ENCODE results near the gene NFAM1. TPM values are rescaled to one million over a fixed set of nuclear protein-coding genes. Genes with fewer than 3 reads are reported as not detected.

Gene NFAM1
- total and polyA plus RNA-seq, 2 experiments from 2014 or later = 0.11 to 0.49 TPM

GRCh38 chr22:42375982-42376381 is 56.2 kb downstream of the NFAM1 start:
- Mint-ChIP-seq H3K9me3 (peaks cover 11% of the 10 kb centered on the region; the same call in 2 of the 3 replicates), H3K4me1 (peaks cover 47% of the 10 kb centered on the region), H3K27me3 (ENCODE audit: insufficient read depth, low read depth, poor library complexity) (peaks cover 24% of the 10 kb centered on the region), H3K27ac (no peak overlapping the region), H3K36me3 (ENCODE audit: low read depth) (peaks cover 4% of the 10 kb centered on the region; the same call in 2 of the 3 replicates), H3K4me3 (no peak overlapping the region)
- Histone ChIP-seq H4K20me1 (replicated peaks; ENCODE audit: insufficient read depth) (no peaks in the 10 kb centered on the region), H3K27me3 (ENCODE audit: insufficient read depth) (no peaks in the 10 kb centered on the region), H3K9me2 (ENCODE audit: insufficient read depth) (no peaks in the 10 kb centered on the region), H2AFZ (peak overlapping the region; percentile 69; the same call in 1 of the 2 replicates), H3K79me2 (replicated peaks; ENCODE audit: insufficient read depth) (no peaks in the 10 kb centered on the region), H3K4me1 (ENCODE audit: insufficient read depth) (peaks cover 27% of the 10 kb centered on the region), H3K4me2 (no peak overlapping the region), H3K36me3 (ENCODE audit: insufficient read depth) (no peaks in the 10 kb centered on the region), H3F3A (replicated peaks; ENCODE audit: low read depth) (0 out of 2 replicates have a peak, but pooled peaks cover 7% of the 10 kb centered on the region), H3K4me3 (no peak overlapping the region), H3K27ac (ENCODE audit: low read depth) (no peak overlapping the region)
- DNase-seq (ENCODE audit: low spot score) (no peak), ATAC-seq (peak; percentile 6; the same call in 1 of the 3 replicates)
- TF ChIP-seq CTCF (conservative IDR thresholded peaks at IDR 0.05; ENCODE audit: low read depth in 2 of 2) (no peak), POLR2AphosphoS5 (IDR thresholded peaks at IDR 0.05; ENCODE audit: low read depth) (no peak), ETS1 (IDR thresholded peaks at IDR 0.05) (no peak), ZNF462 (CRISPR knock-in tag; IDR thresholded peaks at IDR 0.05) (no peak), CREB1 (CRISPR knock-in tag; IDR thresholded peaks at IDR 0.05; ENCODE audit: low read depth) (no peak)

All from GM23338 (cell line).